ENCODE measurements around the gene STAB2. TPM values are rescaled to one million over a fixed set of nuclear protein-coding genes. Genes with fewer than 3 reads are reported as not detected.

Gene STAB2
- total and polyA plus RNA-seq, 2 of the 8 experiments (the other 6 are each of a cell fraction or from before 2014, with no cell fraction given), result not detected

GRCh38 chr12:103696101-103696500 is 109.0 kb downstream of the STAB2 start:
- Histone ChIP-seq H3K36me3 (ENCODE audit: control insufficient read depth in 2 of 4, insufficient read depth in 4 of 4, low read length in 3 of 4) (no peaks in the 10 kb centered on the region), H3K79me1 (ENCODE audit: low read depth, low read length) (no peaks in the 10 kb centered on the region), H4K5ac (ENCODE audit: insufficient read length, low read depth, low read length) (no peak overlapping the region), H3K4me1 (replicated peaks in 1 of 4; ENCODE audit: control insufficient read depth in 3 of 4, insufficient read depth in 4 of 4, low read length in 3 of 4) (peaks cover 0 to 3% (median 0%) of the 10 kb centered on the region in 4 experiments; a peak in 2 of 7 replicates), H2AFZ (ENCODE audit: low read length) (no peak overlapping the region), H2BK15ac (ENCODE audit: low read length) (no peak overlapping the region), H3K27me3 (replicated peaks in 1 of 4; ENCODE audit: control insufficient read depth in 3 of 4, extremely low read depth in 1 of 4, insufficient read depth in 3 of 4, low read length in 3 of 4) (no peaks in the 10 kb centered on the region), H3K9ac (replicated peaks in 1 of 4; ENCODE audit: extremely low read depth in 1 of 4, low read depth in 3 of 4, low read length in 3 of 4) (no peak overlapping the region), H3K4me3 (ENCODE audit: extremely low read depth in 1 of 4, insufficient read depth in 2 of 4, low read depth in 3 of 4, low read length in 4 of 4) (no peak overlapping the region), H3K23ac (ENCODE audit: insufficient read length) (no peak overlapping the region), H2BK12ac (ENCODE audit: low read depth, low read length) (no peak overlapping the region), H3K56ac (replicated peaks; ENCODE audit: insufficient read length, low read depth, low read length) (no peak overlapping the region), H2BK120ac (replicated peaks; ENCODE audit: low read depth, low read length) (no peak overlapping the region), H4K20me1 (replicated peaks in 1 of 2; ENCODE audit: control insufficient read depth in 1 of 2, insufficient read depth in 2 of 2, low read length in 2 of 2) (no peaks in the 10 kb centered on the region), H4K8ac (ENCODE audit: extremely low read depth, insufficient read depth, low read length) (no peak overlapping the region), H3K79me2 (ENCODE audit: control insufficient read depth in 1 of 2, insufficient read depth in 2 of 2, low read length in 2 of 2) (no peaks in the 10 kb centered on the region), H3K23me2 (ENCODE audit: low read depth, low read length) (no peaks in the 10 kb centered on the region), H3K4me2 (ENCODE audit: insufficient read depth in 1 of 2, low read depth in 2 of 2, low read length in 2 of 2) (no peak overlapping the region), H3K18ac (ENCODE audit: extremely low read depth, low read length) (no peak overlapping the region), H3K9me3 (ENCODE audit: insufficient read depth in 2 of 2, low read depth in 1 of 2, low read length in 1 of 2) (no peaks in the 10 kb centered on the region), H4K91ac (replicated peaks; ENCODE audit: insufficient read length, low read length) (no peak overlapping the region), H3K4ac (replicated peaks; ENCODE audit: insufficient read length, low read depth, low read length) (no peak overlapping the region), H3K27ac (ENCODE audit: low read depth, low read length) (no peak overlapping the region), H3K14ac (ENCODE audit: insufficient read length) (no peak overlapping the region), H2BK20ac (ENCODE audit: low read length) (no peak overlapping the region), H2BK5ac (ENCODE audit: low read depth, low read length) (no peak overlapping the region), H2AK5ac (ENCODE audit: low read depth, low read length) (no peak overlapping the region)
- FAIRE-seq (no peak), DNase-seq (ENCODE audit: low read depth in 1 of 2, low spot score in 2 of 2) (no peak)
- WGBS, 2 experiments (ENCODE audit: extremely low coverage in 1 of 2, insufficient coverage in 1 of 2, insufficient read length in 1 of 2, insufficient replicate concordance in 2 of 2, low coverage in 1 of 2, low lambda C conversion rate in 2 of 2, missing lambda C conversion rate in 1 of 2), result 97% methylated on average over 5 of the region's 5 CpGs; no CpG with 5 or more reads in 1 of the 2 experiments
- ChIA-PET POLR2A (ENCODE audit: partially characterized antibody) (no interaction called here), CTCF (ENCODE audit: partially characterized antibody) (interaction anchor here (0.6 to 2.0 kb wide), 3 partner anchors 10 to 297 kb away, joined by 3 to 13 read pairs (median 7); no protein-coding TSS in a partner anchor)
- TF ChIP-seq RNF2 (IDR thresholded peaks at IDR 0.05; ENCODE audit: borderline replicate concordance, low read depth, low read length, missing control alignments, poor library complexity, severe bottlenecking) (no peak), KDM5A (IDR thresholded peaks at IDR 0.05; ENCODE audit: low read length) (no peak), CTBP2 (IDR thresholded peaks at IDR 0.05; ENCODE audit: borderline replicate concordance, insufficient read depth, insufficient read length, low read length) (no peak), GABPA (IDR thresholded peaks at IDR 0.05; ENCODE audit: borderline replicate concordance, insufficient read depth, low read length) (no peak), NANOG (IDR thresholded peaks at IDR 0.05; ENCODE audit: insufficient read depth, low read depth, low read length, poor library complexity, severe bottlenecking) (no peak), SIN3A (conservative IDR thresholded peaks at IDR 0.05 in 1 of 2, IDR thresholded peaks at IDR 0.05 in 1 of 2; ENCODE audit: low read depth in 1 of 2, low read length in 2 of 2) (no peak), TAF1 (IDR thresholded peaks at IDR 0.05; ENCODE audit: low read depth, low read length) (no peak), RAD21 (IDR thresholded peaks at IDR 0.05 in 1 of 2, conservative IDR thresholded peaks at IDR 0.05 in 1 of 2; ENCODE audit: low read depth in 2 of 2, low read length in 2 of 2) (no peak), EZH2 (IDR thresholded peaks at IDR 0.05; ENCODE audit: low read depth, low read length, severe bottlenecking) (no peak), BCL11A (IDR thresholded peaks at IDR 0.05; ENCODE audit: low read depth in 2 of 2, low read length in 2 of 2) (no peak), CHD1 (IDR thresholded peaks at IDR 0.05; ENCODE audit: low read depth, low read length) (no peak), GTF2F1 (IDR thresholded peaks at IDR 0.05; ENCODE audit: borderline replicate concordance, low read depth, low read length) (no peak)
